HepG2 (cell line): ENCODE data around the gene ATXN7L2. TPM values are rescaled to one million over a fixed set of nuclear protein-coding genes. Genes with fewer than 3 reads are reported as not detected.

Source experiments
- HOMEZ ChIP-seq: IDR thresholded peaks from 2 replicates; pipeline ENCODE4 v1.6.1; 2016; ENCODE audit warnings: low read depth
- HOXA7 ChIP-seq: sonication (generic); formaldehyde crosslinking; IDR thresholded peaks from 2 replicates; pipeline ENCODE4 v1.8.1; 2022; ENCODE audit warnings: mild to moderate bottlenecking, missing genetic modification reagents, moderate library complexity
- IKZF4 ChIP-seq: sonication (generic); formaldehyde crosslinking; IDR thresholded peaks from 2 replicates; pipeline ENCODE4 v1.5.1; 2020; ENCODE audit warnings: borderline replicate concordance, mild to moderate bottlenecking, low read depth, missing genetic modification reagents; ENCODE audit errors: not compliant biosample characterization
- IRF1 ChIP-seq: sonication (generic); formaldehyde crosslinking; IDR thresholded peaks from 2 replicates; pipeline ENCODE4 v1.4.0; 2020; ENCODE audit warnings: low read depth, mild to moderate bottlenecking, missing genetic modification reagents
- IRF2 ChIP-seq: IDR thresholded peaks from 2 replicates; pipeline ENCODE4 v1.6.1; 2018; ENCODE audit warnings: missing genetic modification reagents, missing compliant biosample characterization
- MAFF ChIP-seq: IDR thresholded peaks from 2 replicates; pipeline ENCODE4 v1.6.1; 2011; ENCODE audit warnings: low read depth, low read length, improper control_type of control experiment
- NR2F6 ChIP-seq, 2 experiments: IDR thresholded peaks; 2 replicates each; pipeline ENCODE4 v1.6.1; 2016; ENCODE audit warnings: antibody characterized with exemption in 1 of 2, mild to moderate bottlenecking in 1 of 2
- POGK ChIP-seq: sonication (generic); formaldehyde crosslinking; conservative IDR thresholded peaks from 2 replicates; pipeline ENCODE4 v1.8.0; 2022; ENCODE audit warnings: mild to moderate bottlenecking, moderate library complexity, missing genetic modification reagents
- PRDM10 ChIP-seq: sonication (generic); formaldehyde crosslinking; IDR thresholded peaks from 2 replicates; pipeline ENCODE4 v1.4.0; 2020; ENCODE audit warnings: low read depth, missing genetic modification reagents
- RFX3 ChIP-seq: IDR thresholded peaks from 2 replicates; pipeline ENCODE4 v1.6.1; 2016; ENCODE audit warnings: missing biosample characterization, missing genetic modification reagents
- SRSF1 ChIP-seq: fragments of 200-400 bp; formaldehyde crosslinking; optimal IDR thresholded peaks from 2 replicates; pipeline ENCODE3; 2017; ENCODE audit warnings: mild to moderate bottlenecking, low read depth, low read length, moderate library complexity
- ZBTB7B ChIP-seq: sonication (generic); formaldehyde crosslinking; IDR thresholded peaks from 2 replicates; pipeline ENCODE4 v1.4.0; 2020; ENCODE audit warnings: missing genetic modification reagents
- ZNF503 ChIP-seq: sonication (generic); formaldehyde crosslinking; IDR thresholded peaks from 2 replicates; pipeline ENCODE4 v1.4.0; 2020; ENCODE audit warnings: missing genetic modification reagents
- ZNF597 ChIP-seq: sonication (generic); formaldehyde crosslinking; IDR thresholded peaks from 2 replicates; pipeline ENCODE4 v1.5.0; 2020; ENCODE audit warnings: missing genetic modification reagents
- polyA plus RNA-seq, 8 experiments: library from polyadenylated mRNA; depleted of rRNA in 3 of 8; stranded (reverse) in 7 of 8; unstranded in 1 of 8; fragments of >200 nt; fragmentation: Illumina TruSeq in 4 of 8; extraction: Trizol in 4 of 8; gene quantifications; 2 replicates each; pipeline versions ENCODE4 v1.2.1 to v1.2.3, GENCODE V29; 2011 to 2016; ENCODE audit warnings: low read depth in 4 of 8, missing spikeins in 1 of 8, mixed read lengths in 1 of 8; ENCODE audit not compliant: insufficient read depth in 1 of 8
- total RNA-seq, 5 experiments: library from RNA; depleted of rRNA; stranded (reverse); fragments of >200 nt; fragmentation: Illumina TruSeq; extraction: Trizol; gene quantifications; 2 replicates each; pipeline ENCODE4 v1.2.3, GENCODE V29; 2016; ENCODE audit warnings: low read depth in 1 of 5

ATXN7L2 gene
- total and polyA plus RNA-seq, 2 of the 13 experiments (the other 11 are each of a cell fraction or from before 2014, with no cell fraction given), result 2.7 to 2.8 TPM

- no peak for TF ChIP-seq ZNF503 (CRISPR knock-in tag)
- TF ChIP-seq HOMEZ (CRISPR knock-in tag), result 0 out of 2 replicates have a peak, but pooled peaks have one; percentile 34
- no peak for TF ChIP-seq HOXA7 (CRISPR knock-in tag)
- no peak; the same call in 1 of the 2 replicates for TF ChIP-seq PRDM10 (CRISPR knock-in tag)
- no peak for TF ChIP-seq RFX3 (CRISPR knock-in tag)
- TF ChIP-seq POGK (CRISPR knock-in tag), result peak; percentile 62; the same call in 1 of the 2 replicates
- TF ChIP-seq SRSF1, result peak; percentile 91
- no peak for TF ChIP-seq NR2F6 (IDR thresholded peaks at IDR 0.05)
- peak; percentile 29; the same call in 1 of the 2 replicates for TF ChIP-seq NR2F6 (CRISPR knock-in tag; IDR thresholded peaks at IDR 0.05)
- TF ChIP-seq IKZF4 (CRISPR knock-in tag), result no peak
- TF ChIP-seq ZNF597 (CRISPR knock-in tag), result no peak
- TF ChIP-seq IRF1, result no peak
- TF ChIP-seq ZBTB7B (CRISPR knock-in tag), result peak; percentile 49
- peak; percentile 56; the same call in 1 of the 2 replicates for TF ChIP-seq IRF2 (CRISPR knock-in tag)
- TF ChIP-seq MAFF, result no peak
Measured at GRCh38 chr1:109493805-109494539, 10.3 kb downstream of the ATXN7L2 start, which contains the start of gene CYB561D1 (continued).
